Psoas muscle (tissue), 8 donors: ENCODE results near the gene OR5B3. TPM values are rescaled to one million over a fixed set of nuclear protein-coding genes. Genes with fewer than 3 reads are reported as not detected.
"Not testable (repeated sequence)": the region's sequence is repeated elsewhere in the genome, so short reads cannot be mapped to it uniquely, and the experiment has no call there.

ENCODE experiments used
- ATAC-seq, 4 donors: fragments of 200-7000 bp; cut with Tn5 transposase; one replicate each; pipeline ENCODE4 v1.9.1; 2020; ENCODE audit warnings: moderate library complexity in 3 of 4, mild to moderate bottlenecking in 2 of 4
- DNase-seq, 2 donors: peaks; one replicate each; pipeline ENCODE4 v3.0.0-alpha.2; 2020
- H3K27ac ChIP-seq: fragments of 200-600 bp; one replicate; pipeline ENCODE4 v1.8.0; 2022
- H3K27me3 ChIP-seq, 3 donors: fragments of 200-600 bp in 1 of 3; one replicate each; pipeline versions ENCODE4 v1.6.1 to v1.8.0; 2013 to 2022; ENCODE audit warnings: low read length in 2 of 3, mild to moderate bottlenecking in 2 of 3, moderate library complexity in 1 of 3; ENCODE audit not compliant: insufficient read depth in 3 of 3
- H3K36me3 ChIP-seq, 2 donors: fragments of 200-600 bp in 1 of 2; one replicate each; pipeline versions ENCODE4 v1.6.1 to v1.8.0; 2013 to 2022; ENCODE audit warnings: low read depth in 1 of 2, mild to moderate bottlenecking in 1 of 2, moderate library complexity in 1 of 2; ENCODE audit not compliant: insufficient read depth in 1 of 2
- H3K4me1 ChIP-seq: fragments of 200-600 bp; one replicate; pipeline ENCODE4 v1.8.0; 2022
- H3K4me3 ChIP-seq: fragments of 200-600 bp; one replicate; pipeline ENCODE4 v1.8.0; 2022; ENCODE audit warnings: mild to moderate bottlenecking
- H3K9me3 ChIP-seq: fragments of 200-600 bp; one replicate; pipeline ENCODE4 v1.8.0; 2022
- CTCF ChIP-seq: fragments of 200-600 bp; IDR thresholded peaks from one replicate; pipeline ENCODE4 v1.8.0; 2022; ENCODE audit warnings: antibody characterized with exemption
- WGBS, 3 donors: extraction: QIAGEN DNeasy Blood & Tissue Kit; methylation state at CpG; one replicate each; pipeline versions ENCODE4 v1.1.6 to v1.1.7; 2013; 5-methylcytosine and 5-hydroxymethylcytosine counted together
- intact Hi-C, 2 donors: fragments of 100-400 bp; cut with DNase I; formaldehyde crosslinking; loops; one replicate each; pipeline versions ENCODE4 v1.11.0 to v1.14.2; 2022
- polyA plus RNA-seq, 3 donors: library from polyadenylated mRNA; stranded (reverse); fragments of 200-250 nt; gene quantifications; one replicate each; pipeline ENCODE4 v1.2.3, GENCODE V29; 2013
- total RNA-seq, 4 donors: library from RNA; stranded (reverse); fragmentation: NEBNext Ultra II Directional in 2 of 4; extraction: Animal tissue kit (Norgen Biotek cat#: 25700) in 2 of 4; gene quantifications; one replicate each; pipeline versions ENCODE4 v1.2.1 to v1.2.4, GENCODE V29; 2021 to 2023
- donor health status: healthy with polysubstance abuse.
- donor health status: DM: no; HTN: no; CAD: no; lungs with moderate emphysema.
- donor health status: Bipolar disorder and iron deficiency.
- donor health status: healthy.
- donor health status: DM: yes; HTN: yes; CAD: no.
- donor health status: DM: no; HTN: no; CAD: no.
- donor health status: DM: no; HTN: no; CAD: no.
- donor health status: DM: yes; HTN: yes; CAD: no.

The OR5B3 gene
- total and polyA plus RNA-seq, 7 donors: not detected

DNA sequence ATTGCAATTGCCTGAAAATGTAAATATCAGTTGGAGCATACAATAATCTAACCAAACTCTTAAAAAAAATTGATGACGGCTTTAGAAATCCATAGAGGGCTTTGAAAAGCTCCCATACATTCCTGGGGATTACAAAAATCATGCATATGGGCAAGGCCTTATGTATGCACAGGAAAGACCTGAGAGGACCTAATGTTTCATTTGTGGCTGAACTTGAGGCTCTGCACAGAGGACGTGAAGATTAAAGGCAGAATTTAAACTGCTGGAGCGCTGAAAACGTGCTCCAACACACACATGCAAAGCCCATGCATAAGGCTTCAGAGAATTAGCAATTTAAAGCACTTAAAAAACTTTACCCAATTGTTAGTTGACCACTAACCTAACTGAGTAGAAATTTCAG, 31.8 kb upstream of the OR5B3 start:
- Histone ChIP-seq H3K4me1 (no peaks in the 10 kb centered on the region), H3K27me3 (no peaks in the 10 kb centered on the region), H3K27ac (no peak overlapping the region), H3K9me3 (peaks cover 7% of the 10 kb centered on the region), H3K4me3 (no peak overlapping the region), H3K36me3 (no peaks in the 10 kb centered on the region)
- WGBS, 3 donors: 25 to 43% (median 36%) methylated on average over 4 of the region's 4 CpGs
- no peak for DNase-seq
- TF ChIP-seq CTCF: no peak
- intact Hi-C loops: no loop called here
- ATAC-seq: no peak

GRCh38 chr11:58434217-58434616, 27.5 kb upstream of the OR5B3 start:
- no peaks in the 10 kb centered on the region for H3K4me1 ChIP-seq
- DNase-seq: no peak
- intact Hi-C loops: no loop called here
- H3K27ac ChIP-seq: no peak overlapping the region
- H3K36me3 ChIP-seq: no peaks in the 10 kb centered on the region
- H3K4me3 ChIP-seq: no peak overlapping the region
- ATAC-seq: no peak
- H3K9me3 ChIP-seq: peaks cover 12% of the 10 kb centered on the region
- no peaks in the 10 kb centered on the region for H3K27me3 ChIP-seq
- 83 to 86% (median 85%) methylated on average over 3 of the region's 3 CpGs for WGBS, 3 donors
- TF ChIP-seq CTCF: no peak

DNA sequence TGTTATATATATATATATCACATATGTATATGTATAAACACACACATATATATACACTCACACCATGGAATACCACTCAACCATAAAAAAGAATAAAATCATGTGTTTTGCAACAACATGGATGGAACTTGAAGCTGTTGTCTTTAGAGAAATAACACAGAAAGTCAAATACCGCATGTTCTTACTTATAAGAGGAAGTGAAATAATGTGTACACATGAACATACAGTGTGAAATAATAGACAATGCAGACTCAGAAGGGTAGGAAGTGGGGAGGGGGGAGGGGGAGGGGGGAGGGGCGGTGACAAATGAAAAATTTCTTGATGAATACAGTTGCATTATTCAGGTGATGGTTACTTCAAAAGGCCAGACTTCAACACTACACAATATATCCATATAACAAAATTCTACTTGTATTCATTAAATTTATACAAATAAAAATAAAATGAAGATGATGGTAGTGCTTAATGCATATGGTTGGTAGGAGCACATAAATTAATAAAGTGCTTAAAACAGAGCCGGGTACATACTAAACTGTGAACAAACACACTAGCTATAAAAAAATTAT, 27.0 kb upstream of the OR5B3 start:
- peaks cover 13% of the 10 kb centered on the region for H3K9me3 ChIP-seq
- H3K4me1 ChIP-seq: no peaks in the 10 kb centered on the region
- H3K27ac ChIP-seq: no peak overlapping the region
- ATAC-seq (no peak), DNase-seq (no peak)
- TF ChIP-seq CTCF: no peak
- intact Hi-C loops: no loop called here
- no peaks in the 10 kb centered on the region for H3K27me3 ChIP-seq
- H3K4me3 ChIP-seq: no peak overlapping the region
- 49 to 83% (median 57%) methylated on average over 3 of the region's 3 CpGs for WGBS, 3 donors
- no peaks in the 10 kb centered on the region for H3K36me3 ChIP-seq

- no peak for TF ChIP-seq CTCF
- Histone ChIP-seq H3K4me3 (no peak overlapping the region), H3K36me3 (no peaks in the 10 kb centered on the region), H3K27me3 (no peaks in the 10 kb centered on the region), H3K9me3 (peaks cover 7% of the 10 kb centered on the region), H3K4me1 (no peaks in the 10 kb centered on the region), H3K27ac (no peak overlapping the region)
- intact Hi-C loops: no loop called here
- WGBS, 3 donors: 23 to 45% (median 39%) methylated on average over 1 of the region's 1 CpG
- DNase-seq (no peak), ATAC-seq (no peak)
Observed at GRCh38 chr11:58429273-58429672, 22.6 kb upstream of the OR5B3 start.

DNA sequence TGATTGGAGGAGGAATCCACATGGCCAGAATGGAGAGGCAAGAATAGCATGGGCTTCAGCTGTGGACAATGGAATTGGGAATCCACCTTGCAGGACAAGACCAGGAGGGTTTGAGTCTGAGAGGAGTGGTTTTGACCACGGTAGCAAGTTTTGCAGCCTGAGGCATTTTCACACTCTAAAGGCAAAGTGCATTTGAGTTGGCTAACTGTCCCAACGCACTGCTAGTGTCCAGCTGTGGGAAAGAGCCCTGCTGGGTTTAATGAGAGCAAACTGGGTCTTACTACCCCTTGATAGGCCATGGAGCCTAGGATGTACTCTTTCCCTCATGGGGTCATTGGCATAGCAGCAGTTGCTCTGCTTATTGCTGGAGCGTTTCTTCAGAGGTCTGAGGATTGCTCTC, 21.3 kb upstream of the OR5B3 start, which contains the start of gene OR5B2:
Gene OR5B2 (minus strand): TSS at position 101 of the 400 bp plus-strand sequence. CDS start 4,860 bp downstream, outside the sequence.
- Histone ChIP-seq H3K4me3 (no peak within 1 kb of the TSS), H3K27me3 (no peaks in the 10 kb centered on the region), H3K9me3 (peaks cover 7% of the 10 kb centered on the region), H3K27ac (no peak within 1 kb of the TSS), H3K36me3 (no peaks in the 10 kb centered on the region), H3K4me1 (no peaks in the 10 kb centered on the region)
- intact Hi-C loops: no loop called here
- no peak for TF ChIP-seq CTCF
- ATAC-seq (no peak), DNase-seq (no peak)
- WGBS, 3 donors: 59 to 66% (median 62%) methylated on average over 3 of the region's 3 CpGs

DNA sequence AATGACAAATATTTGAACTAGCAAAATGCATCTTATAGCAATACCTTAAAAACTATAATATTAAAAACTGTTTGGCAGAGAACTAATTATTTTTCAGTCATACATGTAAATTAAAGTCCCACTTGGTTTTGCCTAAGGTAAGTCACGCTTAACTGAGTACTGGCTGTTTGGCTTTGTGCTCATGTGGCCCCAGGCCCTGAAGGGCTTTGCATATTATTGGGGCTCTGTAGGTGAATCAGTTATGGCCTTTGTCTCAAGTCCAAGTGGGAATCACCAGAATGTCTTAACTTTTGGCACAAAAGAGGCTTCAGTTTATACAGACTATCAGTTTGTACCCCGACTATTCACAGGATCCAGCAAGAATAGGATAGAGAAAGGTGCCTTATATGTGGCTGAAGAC, 7.1 kb downstream of the OR5B3 start:
- H3K36me3 ChIP-seq, intact Hi-C loops, H3K27me3 ChIP-seq, H3K9me3 ChIP-seq, H3K4me3 ChIP-seq, DNase-seq, ATAC-seq, H3K27ac ChIP-seq, H3K4me1 ChIP-seq: not testable (repeated sequence)
- WGBS, 3 donors: 69 to 80% (median 79%) methylated on average over 1 of the region's 2 CpGs
